ENCODE data around the gene MANEAL. TPM values are rescaled to one million over a fixed set of nuclear protein-coding genes. Genes with fewer than 3 reads are reported as not detected.

Gene MANEAL
- total RNA-seq, 1 experiment from 2014 or later: 22.3 TPM

DNA sequence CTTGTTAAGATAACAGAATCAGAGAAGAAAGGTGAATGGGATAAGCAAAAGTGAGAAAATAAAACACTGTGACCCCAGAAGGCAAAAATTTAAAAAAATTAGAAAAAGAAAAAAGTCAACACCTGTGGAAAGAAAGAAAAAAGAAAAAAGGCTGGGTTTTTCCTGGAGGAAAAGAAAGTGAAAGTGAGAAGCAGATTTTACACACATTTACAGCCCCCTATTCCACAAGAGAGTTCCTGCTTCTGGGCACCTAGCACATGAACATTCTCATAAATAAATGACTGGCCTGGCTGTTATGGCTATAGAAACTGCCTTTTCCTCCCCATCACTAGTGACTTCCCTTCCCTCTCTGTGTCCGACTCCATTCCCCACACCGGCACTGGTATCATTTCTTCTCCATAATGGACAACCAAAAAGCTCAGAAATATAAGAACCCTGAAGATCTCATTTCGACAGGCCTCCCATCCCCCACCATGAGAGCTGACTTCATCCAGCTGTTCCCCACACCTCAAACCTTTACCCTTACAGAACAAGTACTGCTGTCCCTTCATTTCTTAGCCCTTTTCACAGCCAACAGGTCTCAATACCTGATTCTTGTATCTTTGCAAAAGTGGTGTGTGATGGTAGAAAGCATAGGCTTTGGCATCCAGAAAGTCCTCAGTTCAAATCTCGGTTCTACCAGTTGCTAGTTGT lies 53.1 kb downstream of the MANEAL start:
- in situ Hi-C loops (cut with HindIII; ENCODE audit: low pct_unique_long_range_greater_than_20kb, low sequenced_read_pairs): no loop called here

DNA sequence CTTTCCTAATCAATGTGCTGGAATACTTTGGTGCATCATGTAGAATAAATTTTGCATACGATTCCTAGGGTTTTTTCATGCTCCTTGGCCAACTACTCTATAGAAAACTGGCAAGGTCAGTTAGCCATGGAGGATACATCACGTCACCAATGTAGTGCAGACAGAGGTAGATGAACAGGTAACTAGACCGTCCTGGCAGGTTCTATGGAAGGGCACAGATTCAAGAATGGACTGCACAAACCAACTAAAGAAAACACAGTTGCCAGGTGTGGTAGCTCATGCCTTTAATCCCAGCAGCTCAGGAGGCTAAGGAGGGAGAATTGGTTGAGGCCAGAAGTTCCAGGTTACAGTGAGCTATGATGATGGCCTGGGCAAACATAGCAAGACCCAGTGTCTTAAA lies 55.8 kb downstream of the MANEAL start:
- in situ Hi-C loops (cut with HindIII; ENCODE audit: low pct_unique_long_range_greater_than_20kb, low sequenced_read_pairs): no loop called here

More for the DNA sequence above, 53.1 kb downstream of the MANEAL start:
- DNase-seq (ENCODE audit: low read depth, low spot score): no peak

DNA sequence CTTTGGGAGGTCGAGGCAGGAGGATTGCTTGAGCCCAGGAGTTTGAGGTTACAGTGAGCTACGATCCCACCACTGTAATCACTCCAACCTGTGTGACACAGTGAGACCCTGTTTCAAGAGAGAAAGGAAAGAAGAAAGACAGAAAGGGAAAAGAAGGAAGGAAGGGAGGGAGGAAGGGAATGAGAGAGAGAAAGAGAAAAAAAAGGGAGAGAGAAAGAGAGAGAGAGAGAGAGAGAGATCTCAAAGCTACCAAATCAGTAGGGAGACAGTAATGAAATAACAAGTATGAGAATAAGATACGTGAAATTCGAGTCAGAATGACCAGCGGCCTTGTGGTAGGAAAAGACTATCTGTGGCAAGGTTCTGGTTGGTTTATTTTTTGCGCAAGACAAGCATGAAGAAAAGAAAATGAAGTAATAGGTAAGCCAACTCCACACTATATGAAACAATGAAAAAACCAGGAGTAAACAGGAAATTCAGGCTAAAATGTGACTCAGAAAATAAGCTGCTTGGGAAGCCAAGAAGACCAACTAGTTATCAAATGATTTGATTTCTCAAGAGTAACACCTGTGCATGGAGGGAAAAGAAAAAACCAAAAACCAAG lies 56.8 kb downstream of the MANEAL start:
- in situ Hi-C loops (cut with HindIII; ENCODE audit: low pct_unique_long_range_greater_than_20kb, low sequenced_read_pairs): no loop called here
- DNase-seq (ENCODE audit: low read depth, low spot score): no peak

More for the DNA sequence above, 55.8 kb downstream of the MANEAL start:
- DNase-seq (ENCODE audit: low read depth, low spot score): no peak

Other genes starting within 250 kb of the MANEAL start
- gene SNIP1, start 239.6 kb upstream of the MANEAL start, total RNA-seq (2014; rRNA removed; shearing (Covaris generic)): 7.4 and 7.7 TPM in 2 replicates
- gene DNALI1, start 236.9 kb upstream of the MANEAL start, total RNA-seq (2014; rRNA removed; shearing (Covaris generic)): not detected in 2 replicates
- 77.8 and 87.0 TPM in 2 replicates for gene GNL2, start 197.9 kb upstream of the MANEAL start, total RNA-seq (2014; rRNA removed; shearing (Covaris generic))
- gene RSPO1, start 159.0 kb upstream of the MANEAL start, total RNA-seq (2014; rRNA removed; shearing (Covaris generic)): not detected in 2 replicates
- gene CDCA8, start 101.3 kb upstream of the MANEAL start, total RNA-seq (2014; rRNA removed; shearing (Covaris generic)): 3.3 and 4.8 TPM in 2 replicates
- 0.13 and 0.32 TPM in 2 replicates for gene EPHA10, start 28.7 kb upstream of the MANEAL start, total RNA-seq (2014; rRNA removed; shearing (Covaris generic))
- 27.6 and 33.7 TPM in 2 replicates for gene C1orf122, start 13.9 kb downstream of the MANEAL start, total RNA-seq (2014; rRNA removed; shearing (Covaris generic))
- 55.2 and 58.2 TPM in 2 replicates for gene YRDC, start 14.4 kb downstream of the MANEAL start, total RNA-seq (2014; rRNA removed; shearing (Covaris generic))
- gene MTF1, start 65.7 kb downstream of the MANEAL start, total RNA-seq (2014; rRNA removed; shearing (Covaris generic)): 1.4 and 1.6 TPM in 2 replicates
- 34.8 and 35.9 TPM in 2 replicates for gene INPP5B, start 153.2 kb downstream of the MANEAL start, total RNA-seq (2014; rRNA removed; shearing (Covaris generic))
- 105 and 107 TPM in 2 replicates for gene SF3A3, start 196.2 kb downstream of the MANEAL start, total RNA-seq (2014; rRNA removed; shearing (Covaris generic))
- 6.1 and 7.1 TPM in 2 replicates for gene FHL3, start 211.7 kb downstream of the MANEAL start, total RNA-seq (2014; rRNA removed; shearing (Covaris generic))
- gene UTP11, start 218.9 kb downstream of the MANEAL start, total RNA-seq (2014; rRNA removed; shearing (Covaris generic)): 73.1 and 79.0 TPM in 2 replicates